GM12878 (cell line): ENCODE data around the gene RAD51B. TPM values are rescaled to one million over a fixed set of nuclear protein-coding genes. Genes with fewer than 3 reads are reported as not detected.

Source experiments
- BCLAF1 ChIP-seq: fragments of 450-650 bp; IDR thresholded peaks from 2 replicates; pipeline ENCODE4 v1.6.1; 2017; ENCODE audit warnings: antibody characterized with exemption, mild to moderate bottlenecking, moderate library complexity
- BHLHE40 ChIP-seq, 2 experiments: fragments of 450-650 bp in 1 of 2; IDR thresholded peaks; 2 replicates each; pipeline ENCODE4 v1.6.1; 2011 to 2017; ENCODE audit warnings: low read depth in 2 of 2, borderline replicate concordance in 1 of 2, improper control_type of control experiment in 1 of 2, low read length in 1 of 2, mild to moderate bottlenecking in 1 of 2
- BRCA1 ChIP-seq: IDR thresholded peaks from 2 replicates; pipeline ENCODE4 v1.6.1; 2011; ENCODE audit warnings: low read depth, low read length, improper control_type of control experiment
- CREM ChIP-seq: IDR thresholded peaks from 2 replicates; pipeline ENCODE4 v1.6.1; 2014; ENCODE audit warnings: antibody characterized with exemption, low read depth
- DPF2 ChIP-seq: fragments of 450-650 bp; IDR thresholded peaks from 2 replicates; pipeline ENCODE4 v1.6.1; 2017; ENCODE audit warnings: mild to moderate bottlenecking
- ESRRA ChIP-seq: IDR thresholded peaks from 2 replicates; pipeline ENCODE4 v1.6.1; 2012; ENCODE audit warnings: mild to moderate bottlenecking, low read length, improper control_type of control experiment
- GATAD2B ChIP-seq: fragments of 450-650 bp; conservative IDR thresholded peaks from 2 replicates; pipeline ENCODE4 v1.6.1; 2017; ENCODE audit warnings: low read depth, mild to moderate bottlenecking, moderate library complexity
- HDGF ChIP-seq: fragments of 450-650 bp; IDR thresholded peaks from 2 replicates; pipeline ENCODE4 v1.6.1; 2016; ENCODE audit warnings: antibody characterized with exemption
- IKZF1 ChIP-seq: fragments of 450-650 bp; conservative IDR thresholded peaks from 2 replicates; pipeline ENCODE4 v1.6.1; 2017; ENCODE audit warnings: antibody characterized with exemption, mild to moderate bottlenecking
- NKRF ChIP-seq: fragments of 450-650 bp; conservative IDR thresholded peaks from 2 replicates; pipeline ENCODE4 v1.6.1; 2017; ENCODE audit warnings: mild to moderate bottlenecking, moderate library complexity
- NR2C2 ChIP-seq: IDR thresholded peaks from 2 replicates; pipeline ENCODE4 v1.6.1; 2011; ENCODE audit warnings: borderline replicate concordance, low read depth; ENCODE audit not compliant: control insufficient read depth, insufficient read length
- NR2F1 ChIP-seq: fragments of 450-650 bp; conservative IDR thresholded peaks from 2 replicates; pipeline ENCODE4 v1.6.1; 2017; ENCODE audit warnings: mild to moderate bottlenecking
- NRF1 ChIP-seq: conservative IDR thresholded peaks from 2 replicates; pipeline ENCODE4 v1.6.1; 2011; ENCODE audit warnings: mild to moderate bottlenecking, low read depth, low read length, improper control_type of control experiment
- PAX5 ChIP-seq: IDR thresholded peaks from 2 replicates; pipeline ENCODE4 v1.6.1; 2011; ENCODE audit warnings: low read depth, low read length, borderline replicate concordance
- POLR2A ChIP-seq: IDR thresholded peaks from 2 replicates; pipeline ENCODE4 v1.6.1; 2011; ENCODE audit warnings: low read depth, mild to moderate bottlenecking, low read length
- POLR2AphosphoS2 ChIP-seq: IDR thresholded peaks from 2 replicates; pipeline ENCODE4 v1.6.1; 2011; ENCODE audit warnings: low read depth, mild to moderate bottlenecking, low read length, improper control_type of control experiment, moderate library complexity
- POLR2AphosphoS5 ChIP-seq: IDR thresholded peaks from 2 replicates; pipeline ENCODE4 v1.6.1; 2011; ENCODE audit warnings: mild to moderate bottlenecking, low read length, inconsistent platforms
- POU2F2 ChIP-seq: IDR thresholded peaks from 3 replicates; pipeline ENCODE4 v1.6.1; 2011; ENCODE audit warnings: low read depth, mild to moderate bottlenecking, low read length, borderline replicate concordance
- RAD21 ChIP-seq: IDR thresholded peaks from 2 replicates; pipeline ENCODE4 v1.6.1; 2011; ENCODE audit warnings: mild to moderate bottlenecking, low read depth, low read length, moderate library complexity; ENCODE audit not compliant: insufficient read depth
- RBBP5 ChIP-seq: fragments of 200-600 bp; sonication (generic); conservative IDR thresholded peaks from 2 replicates; pipeline ENCODE4 v1.6.1; 2016
- SMAD1 ChIP-seq: fragments of 450-650 bp; IDR thresholded peaks from 2 replicates; pipeline ENCODE4 v1.6.1; 2018; ENCODE audit warnings: mild to moderate bottlenecking, low read depth; ENCODE audit not compliant: partially characterized antibody
- SP1 ChIP-seq: IDR thresholded peaks from one replicate; pipeline ENCODE4 v1.6.1; 2011; ENCODE audit warnings: low read depth, low read length
- TCF12 ChIP-seq: IDR thresholded peaks from 2 replicates; pipeline ENCODE4 v1.6.1; 2011; ENCODE audit warnings: low read depth, mild to moderate bottlenecking, low read length
- YY1 ChIP-seq: IDR thresholded peaks from 2 replicates; pipeline ENCODE4 v1.6.1; 2011; ENCODE audit warnings: low read depth, mild to moderate bottlenecking, low read length
- ZNF217 ChIP-seq: fragments of 450-650 bp; IDR thresholded peaks from 2 replicates; pipeline ENCODE4 v1.6.1; 2017; ENCODE audit warnings: antibody characterized with exemption, mild to moderate bottlenecking
- ZSCAN29 ChIP-seq: fragments of 450-650 bp; IDR thresholded peaks from 2 replicates; pipeline ENCODE4 v1.6.1; 2017; ENCODE audit warnings: mild to moderate bottlenecking, moderate library complexity
- polyA plus RNA-seq, 11 experiments: library from polyadenylated mRNA; depleted of rRNA in 4 of 11; unstranded in 6 of 11; stranded (reverse) in 5 of 11; fragments of >200 nt; fragmentation: Nextera tagmentation in 4 of 11; fragmentation: Illumina TruSeq in 1 of 11; extraction: Ambion mirVana in 4 of 11; extraction: Trizol in 1 of 11; gene quantifications; 1 replicate in 1 of 11; 2 replicates in 10 of 11; pipeline versions ENCODE4 v1.2.1 to v1.2.3, GENCODE V29; 2011 to 2016; ENCODE audit warnings: inconsistent platforms in 2 of 11, missing spikeins in 2 of 11, low read depth in 1 of 11
- total RNA-seq, 4 experiments: library from RNA; depleted of rRNA in 3 of 4; stranded (reverse); fragments of >200 nt in 3 of 4; fragmentation: Illumina TruSeq in 1 of 4; extraction: Trizol in 1 of 4; gene quantifications; 2 replicates each; pipeline versions ENCODE4 v1.2.1 to v1.2.3, GENCODE V29; 2013 to 2021

RAD51B gene
- total and polyA plus RNA-seq, 10 of the 15 experiments (the other 5 are each of a cell fraction or from before 2014, with no cell fraction given), result 9.8 to 26.8 (median 21.3) TPM

GRCh38 chr14:68285421-68286179, 466.0 kb downstream of the RAD51B start (continued):
- peak; percentile 32; the same call in 1 of the 2 replicates for TF ChIP-seq NR2F1
- TF ChIP-seq BCLAF1, result 0 out of 2 replicates have a peak, but pooled peaks have one; percentile 8
- peak; percentile 75 for TF ChIP-seq CREM
- TF ChIP-seq POU2F2, result peak; percentile 65; the same call in 1 of the 3 replicates
- TF ChIP-seq NKRF, result no peak
- TF ChIP-seq SMAD1, result peak; percentile 51
- no peak for TF ChIP-seq POLR2AphosphoS2
- no peak for TF ChIP-seq ZSCAN29
- TF ChIP-seq NRF1, result no peak
- TF ChIP-seq IKZF1, result peak; percentile 93
- TF ChIP-seq BRCA1, result no peak
- TF ChIP-seq PAX5, result peak; percentile 74; the same call in 1 of the 2 replicates
- TF ChIP-seq NR2C2, result no peak
- TF ChIP-seq BHLHE40 (IDR thresholded peaks at IDR 0.05; ENCODE audit: borderline replicate concordance in 1 of 2, low read depth in 2 of 2, low read length in 1 of 2), result peak; percentile 40 to 56; a peak in 3 of 4 replicates
- TF ChIP-seq RBBP5, result no peak
- no peak; the same call in 1 of the 2 replicates for TF ChIP-seq YY1
- peak; percentile 42 for TF ChIP-seq SP1
- peak; percentile 56; the same call in 1 of the 2 replicates for TF ChIP-seq POLR2A
- no peak for TF ChIP-seq ESRRA
- TF ChIP-seq ZNF217, result no peak
- peak; percentile 83 for TF ChIP-seq GATAD2B
- TF ChIP-seq TCF12, result peak; percentile 95
- TF ChIP-seq POLR2AphosphoS5, result peak; percentile 75
- peak; percentile 73; the same call in 1 of the 2 replicates for TF ChIP-seq DPF2
- peak; percentile 46; the same call in 1 of the 2 replicates for TF ChIP-seq HDGF
- TF ChIP-seq RAD21, result peak; percentile 15; the same call in 1 of the 2 replicates
